ENCODE measurements around the gene VPS51. TPM values are rescaled to one million over a fixed set of nuclear protein-coding genes. Genes with fewer than 3 reads are reported as not detected.

The VPS51 gene
- total and polyA plus RNA-seq, 4 donors, result 33.2 to 158 (median 83.9) TPM

GRCh38 chr11:65116370-65117205 is 20.6 kb downstream of the VPS51 start:
- peak overlapping the region; percentile 81 to 95 (median 90) for H3K4me3 ChIP-seq (ENCODE audit: low read depth in 1 of 3, low read length in 3 of 3)

GRCh38 chr11:65117206-65118096 is 21.4 kb downstream of the VPS51 start, which contains the start of gene ZNHIT2:
Gene ZNHIT2, minus strand, starts transcription at chr11:65117701. Its CDS starts 48 bp downstream, at chr11:65117653.
- Histone ChIP-seq H3K36me3 (ENCODE audit: control insufficient read depth in 4 of 4, insufficient read depth in 3 of 4, low read depth in 1 of 4, low read length in 3 of 4) (peaks cover 9 to 19% (median 17%) of the 10 kb centered on the region in 4 donors), H3K9me3 (ENCODE audit: control insufficient read depth in 4 of 4, low read length in 3 of 4) (no peaks in the 10 kb centered on the region), H3K9ac (ENCODE audit: low read depth in 1 of 2, low read length in 2 of 2) (peak within 1 kb of the TSS; percentile 47 to 82), H3K27me3 (ENCODE audit: control insufficient read depth in 4 of 4, insufficient read depth in 4 of 4, low read length in 3 of 4) (no peaks in the 10 kb centered on the region), H3K4me3 (ENCODE audit: low read depth in 1 of 3, low read length in 3 of 3) (peak within 1 kb of the TSS; percentile 81 to 95 (median 90)), H3K4me1 (ENCODE audit: control insufficient read depth in 4 of 4, insufficient read depth in 4 of 4, low read length in 3 of 4) (peaks cover 20 to 74% (median 57%) of the 10 kb centered on the region in 4 donors), H3K27ac (ENCODE audit: low read depth in 1 of 2, low read length in 2 of 2) (peak within 1 kb of the TSS; percentile 89 to 90)
- under 1% methylated on average over 89 of the region's 89 CpGs for WGBS
- peak; percentile 99 for DNase-seq (ENCODE audit: low spot score)
- peak; percentile 16 for TF ChIP-seq FOXA1 (IDR thresholded peaks at IDR 0.05)
- TF ChIP-seq, protein P1, sequence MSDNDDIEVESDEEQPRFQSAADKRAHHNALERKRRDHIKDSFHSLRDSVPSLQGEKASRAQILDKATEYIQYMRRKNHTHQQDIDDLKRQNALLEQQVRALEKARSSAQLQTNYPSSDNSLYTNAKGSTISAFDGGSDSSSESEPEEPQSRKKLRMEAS (IDR thresholded peaks at IDR 0.05), result peak; percentile 87
- TF ChIP-seq, protein P2, sequence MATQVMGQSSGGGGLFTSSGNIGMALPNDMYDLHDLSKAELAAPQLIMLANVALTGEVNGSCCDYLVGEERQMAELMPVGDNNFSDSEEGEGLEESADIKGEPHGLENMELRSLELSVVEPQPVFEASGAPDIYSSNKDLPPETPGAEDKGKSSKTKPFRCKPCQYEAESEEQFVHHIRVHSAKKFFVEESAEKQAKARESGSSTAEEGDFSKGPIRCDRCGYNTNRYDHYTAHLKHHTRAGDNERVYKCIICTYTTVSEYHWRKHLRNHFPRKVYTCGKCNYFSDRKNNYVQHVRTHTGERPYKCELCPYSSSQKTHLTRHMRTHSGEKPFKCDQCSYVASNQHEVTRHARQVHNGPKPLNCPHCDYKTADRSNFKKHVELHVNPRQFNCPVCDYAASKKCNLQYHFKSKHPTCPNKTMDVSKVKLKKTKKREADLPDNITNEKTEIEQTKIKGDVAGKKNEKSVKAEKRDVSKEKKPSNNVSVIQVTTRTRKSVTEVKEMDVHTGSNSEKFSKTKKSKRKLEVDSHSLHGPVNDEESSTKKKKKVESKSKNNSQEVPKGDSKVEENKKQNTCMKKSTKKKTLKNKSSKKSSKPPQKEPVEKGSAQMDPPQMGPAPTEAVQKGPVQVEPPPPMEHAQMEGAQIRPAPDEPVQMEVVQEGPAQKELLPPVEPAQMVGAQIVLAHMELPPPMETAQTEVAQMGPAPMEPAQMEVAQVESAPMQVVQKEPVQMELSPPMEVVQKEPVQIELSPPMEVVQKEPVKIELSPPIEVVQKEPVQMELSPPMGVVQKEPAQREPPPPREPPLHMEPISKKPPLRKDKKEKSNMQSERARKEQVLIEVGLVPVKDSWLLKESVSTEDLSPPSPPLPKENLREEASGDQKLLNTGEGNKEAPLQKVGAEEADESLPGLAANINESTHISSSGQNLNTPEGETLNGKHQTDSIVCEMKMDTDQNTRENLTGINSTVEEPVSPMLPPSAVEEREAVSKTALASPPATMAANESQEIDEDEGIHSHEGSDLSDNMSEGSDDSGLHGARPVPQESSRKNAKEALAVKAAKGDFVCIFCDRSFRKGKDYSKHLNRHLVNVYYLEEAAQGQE (IDR thresholded peaks at IDR 0.05), result peak; percentile 16
- peak; percentile 75 for TF ChIP-seq SP1 (IDR thresholded peaks at IDR 0.05)
- TF ChIP-seq, protein P3, sequence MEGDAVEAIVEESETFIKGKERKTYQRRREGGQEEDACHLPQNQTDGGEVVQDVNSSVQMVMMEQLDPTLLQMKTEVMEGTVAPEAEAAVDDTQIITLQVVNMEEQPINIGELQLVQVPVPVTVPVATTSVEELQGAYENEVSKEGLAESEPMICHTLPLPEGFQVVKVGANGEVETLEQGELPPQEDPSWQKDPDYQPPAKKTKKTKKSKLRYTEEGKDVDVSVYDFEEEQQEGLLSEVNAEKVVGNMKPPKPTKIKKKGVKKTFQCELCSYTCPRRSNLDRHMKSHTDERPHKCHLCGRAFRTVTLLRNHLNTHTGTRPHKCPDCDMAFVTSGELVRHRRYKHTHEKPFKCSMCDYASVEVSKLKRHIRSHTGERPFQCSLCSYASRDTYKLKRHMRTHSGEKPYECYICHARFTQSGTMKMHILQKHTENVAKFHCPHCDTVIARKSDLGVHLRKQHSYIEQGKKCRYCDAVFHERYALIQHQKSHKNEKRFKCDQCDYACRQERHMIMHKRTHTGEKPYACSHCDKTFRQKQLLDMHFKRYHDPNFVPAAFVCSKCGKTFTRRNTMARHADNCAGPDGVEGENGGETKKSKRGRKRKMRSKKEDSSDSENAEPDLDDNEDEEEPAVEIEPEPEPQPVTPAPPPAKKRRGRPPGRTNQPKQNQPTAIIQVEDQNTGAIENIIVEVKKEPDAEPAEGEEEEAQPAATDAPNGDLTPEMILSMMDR (IDR thresholded peaks at IDR 0.05; ENCODE audit: low read depth, low read length, missing input control), result peak; percentile 96
- peak; percentile 48 for TF ChIP-seq FOXA2 (IDR thresholded peaks at IDR 0.05)
- no peak for TF ChIP-seq TAF1 (conservative IDR thresholded peaks at IDR 0.05)
- TF ChIP-seq RAD21 (IDR thresholded peaks at IDR 0.05), result peak; percentile 95 to 98
- TF ChIP-seq GABPA (IDR thresholded peaks at IDR 0.05 in 1 of 2, conservative IDR thresholded peaks at IDR 0.05 in 1 of 2), result peak; percentile 97 to 99
- peak in 1 of 2 donors; percentile 11 for TF ChIP-seq HNF4A (conservative IDR thresholded peaks at IDR 0.05)

More at GRCh38 chr11:65116370-65117205, 20.6 kb downstream of the VPS51 start:
- Histone ChIP-seq H3K27ac (ENCODE audit: low read depth in 1 of 2, low read length in 2 of 2) (peak overlapping the region; percentile 89 to 90), H3K9ac (ENCODE audit: low read depth in 1 of 2, low read length in 2 of 2) (peak overlapping the region; percentile 47 to 82), H3K4me1 (ENCODE audit: control insufficient read depth in 4 of 4, insufficient read depth in 4 of 4, low read length in 3 of 4) (peaks cover 20 to 81% (median 62%) of the 10 kb centered on the region in 4 donors), H3K9me3 (ENCODE audit: control insufficient read depth in 4 of 4, low read length in 3 of 4) (no peaks in the 10 kb centered on the region), H3K27me3 (ENCODE audit: control insufficient read depth in 4 of 4, insufficient read depth in 4 of 4, low read length in 3 of 4) (no peaks in the 10 kb centered on the region), H3K36me3 (ENCODE audit: control insufficient read depth in 4 of 4, insufficient read depth in 3 of 4, low read depth in 1 of 4, low read length in 3 of 4) (peaks cover 9 to 19% (median 17%) of the 10 kb centered on the region in 4 donors)
- DNase-seq (ENCODE audit: low spot score), result no peak
- 16% methylated on average over 68 of the region's 68 CpGs for WGBS
- TF ChIP-seq RXRA (IDR thresholded peaks at IDR 0.05) (no peak), SP1 (IDR thresholded peaks at IDR 0.05) (no peak), JUND (IDR thresholded peaks at IDR 0.05) (no peak), FOXA2 (IDR thresholded peaks at IDR 0.05) (no peak), GABPA (IDR thresholded peaks at IDR 0.05 in 1 of 2, conservative IDR thresholded peaks at IDR 0.05 in 1 of 2) (no peak), HNF4A (conservative IDR thresholded peaks at IDR 0.05) (no peak)
- TF ChIP-seq, protein P3 (IDR thresholded peaks at IDR 0.05; ENCODE audit: low read depth, low read length, missing input control), result no peak
- TF ChIP-seq, protein P4, sequence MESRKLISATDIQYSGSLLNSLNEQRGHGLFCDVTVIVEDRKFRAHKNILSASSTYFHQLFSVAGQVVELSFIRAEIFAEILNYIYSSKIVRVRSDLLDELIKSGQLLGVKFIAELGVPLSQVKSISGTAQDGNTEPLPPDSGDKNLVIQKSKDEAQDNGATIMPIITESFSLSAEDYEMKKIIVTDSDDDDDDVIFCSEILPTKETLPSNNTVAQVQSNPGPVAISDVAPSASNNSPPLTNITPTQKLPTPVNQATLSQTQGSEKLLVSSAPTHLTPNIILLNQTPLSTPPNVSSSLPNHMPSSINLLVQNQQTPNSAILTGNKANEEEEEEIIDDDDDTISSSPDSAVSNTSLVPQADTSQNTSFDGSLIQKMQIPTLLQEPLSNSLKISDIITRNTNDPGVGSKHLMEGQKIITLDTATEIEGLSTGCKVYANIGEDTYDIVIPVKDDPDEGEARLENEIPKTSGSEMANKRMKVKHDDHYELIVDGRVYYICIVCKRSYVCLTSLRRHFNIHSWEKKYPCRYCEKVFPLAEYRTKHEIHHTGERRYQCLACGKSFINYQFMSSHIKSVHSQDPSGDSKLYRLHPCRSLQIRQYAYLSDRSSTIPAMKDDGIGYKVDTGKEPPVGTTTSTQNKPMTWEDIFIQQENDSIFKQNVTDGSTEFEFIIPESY (IDR thresholded peaks at IDR 0.05), result no peak
- TF ChIP-seq, protein P5, sequence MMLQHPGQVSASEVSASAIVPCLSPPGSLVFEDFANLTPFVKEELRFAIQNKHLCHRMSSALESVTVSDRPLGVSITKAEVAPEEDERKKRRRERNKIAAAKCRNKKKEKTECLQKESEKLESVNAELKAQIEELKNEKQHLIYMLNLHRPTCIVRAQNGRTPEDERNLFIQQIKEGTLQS (IDR thresholded peaks at IDR 0.05), result no peak

Data from liver (tissue), 9 donors.